ENCODE data around the gene AADAT.

The AADAT gene

GRCh38 chr4:170026253-170027021 lies 63.3 kb downstream of the AADAT start, which contains the start of gene MFAP3L:
MFAP3L (minus strand) TSS chr4:170026395; CDS start chr4:170005877, 20,518 bp downstream.
- Histone ChIP-seq H3K9me3 (ENCODE audit: low read length) (no peaks in the 10 kb centered on the region), H3K27me3 (ENCODE audit: control insufficient read depth in 1 of 2, insufficient read depth in 2 of 2, low read length in 2 of 2) (no peaks in the 10 kb centered on the region), H3K9ac (ENCODE audit: low read length) (peak within 1 kb of the TSS; percentile 82), H3K27ac (ENCODE audit: low read depth, low read length) (peak within 1 kb of the TSS; percentile 92), H3K4me3 (ENCODE audit: low read depth in 1 of 2, low read length in 2 of 2) (peak within 1 kb of the TSS; percentile 88 to 95), H3K36me3 (ENCODE audit: insufficient read depth, low read length) (no peaks in the 10 kb centered on the region), H3K4me1 (ENCODE audit: insufficient read depth, low read length) (no peaks in the 10 kb centered on the region)

DNA sequence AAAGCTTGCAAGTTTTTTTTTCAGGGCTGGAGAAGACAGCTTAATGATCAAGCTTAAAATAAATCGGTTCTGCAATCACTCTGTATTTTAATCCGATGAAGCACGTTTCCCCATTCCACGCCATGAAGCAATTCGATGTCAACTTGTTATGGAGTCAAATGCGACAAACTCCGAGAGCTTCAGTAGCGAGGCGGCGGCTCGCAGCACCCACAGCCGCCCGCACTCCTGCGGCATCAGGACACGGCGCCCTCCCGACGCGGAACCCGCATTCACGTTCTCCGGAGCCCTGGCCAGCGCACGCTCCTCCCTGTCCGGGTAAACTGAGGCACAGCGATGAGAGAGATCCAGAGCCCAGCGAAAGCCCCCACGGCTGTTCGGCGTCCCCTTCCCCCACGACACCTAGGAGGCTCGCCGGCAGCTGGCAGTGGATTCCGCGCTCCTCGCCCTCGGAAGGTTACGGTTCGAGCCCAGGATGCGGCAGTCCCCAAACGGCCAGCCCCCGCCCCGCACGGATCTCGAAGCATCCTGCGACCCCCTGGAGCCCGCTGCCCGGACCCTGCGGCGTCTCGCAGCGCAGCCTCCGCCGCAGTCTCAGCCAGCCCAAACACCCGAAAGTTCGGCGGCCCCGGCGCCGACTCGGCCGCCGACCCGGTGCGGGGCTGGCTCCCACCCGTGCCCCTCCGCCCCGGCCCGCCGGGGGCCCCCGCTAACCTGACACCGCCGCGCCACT lies 64.1 kb downstream of the AADAT start:
- Histone ChIP-seq H3K27ac (ENCODE audit: low read depth, low read length) (peak overlapping the region; percentile 8), H3K9ac (ENCODE audit: low read length) (no peak overlapping the region), H3K4me3 (ENCODE audit: low read depth in 1 of 2, low read length in 2 of 2) (peak overlapping the region; percentile 52 to 65)

DNA sequence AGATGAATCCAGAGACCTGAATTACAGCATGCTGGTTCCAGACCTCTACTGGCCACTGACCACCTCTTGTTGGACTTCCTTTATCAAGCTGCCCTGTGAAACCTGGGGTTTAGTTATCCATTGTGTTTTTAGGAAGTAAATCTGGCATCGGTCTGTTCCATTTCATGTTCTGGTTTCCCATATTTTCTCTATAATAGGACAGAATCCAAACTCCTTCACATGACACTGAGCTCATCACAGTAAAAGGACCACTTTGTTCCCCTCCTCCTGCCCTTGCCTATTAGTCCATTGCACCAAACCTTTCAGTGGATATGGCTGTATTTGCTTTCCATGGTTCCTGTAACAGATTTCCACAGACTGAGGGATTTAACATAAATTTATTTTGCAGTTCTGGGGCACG lies 67.5 kb downstream of the AADAT start:
- no peak overlapping the region for H3K4me3 ChIP-seq (ENCODE audit: low read depth in 1 of 2, low read length in 2 of 2)
- no peak overlapping the region for H3K9ac ChIP-seq (ENCODE audit: low read length)
- no peaks in the 10 kb centered on the region for H3K9me3 ChIP-seq (ENCODE audit: low read length)
- no peaks in the 10 kb centered on the region for H3K4me1 ChIP-seq (ENCODE audit: insufficient read depth, low read length)
- H3K36me3 ChIP-seq (ENCODE audit: insufficient read depth, low read length): no peaks in the 10 kb centered on the region
- no peak overlapping the region for H3K27ac ChIP-seq (ENCODE audit: low read depth, low read length)
- no peaks in the 10 kb centered on the region for H3K27me3 ChIP-seq (ENCODE audit: control insufficient read depth in 1 of 2, insufficient read depth in 2 of 2, low read length in 2 of 2)

More for the DNA sequence above, 64.1 kb downstream of the AADAT start:
- Histone ChIP-seq H3K36me3 (ENCODE audit: insufficient read depth, low read length) (no peaks in the 10 kb centered on the region), H3K27me3 (ENCODE audit: control insufficient read depth in 1 of 2, insufficient read depth in 2 of 2, low read length in 2 of 2) (no peaks in the 10 kb centered on the region), H3K9me3 (ENCODE audit: low read length) (no peaks in the 10 kb centered on the region), H3K4me1 (ENCODE audit: insufficient read depth, low read length) (no peaks in the 10 kb centered on the region)

DNA sequence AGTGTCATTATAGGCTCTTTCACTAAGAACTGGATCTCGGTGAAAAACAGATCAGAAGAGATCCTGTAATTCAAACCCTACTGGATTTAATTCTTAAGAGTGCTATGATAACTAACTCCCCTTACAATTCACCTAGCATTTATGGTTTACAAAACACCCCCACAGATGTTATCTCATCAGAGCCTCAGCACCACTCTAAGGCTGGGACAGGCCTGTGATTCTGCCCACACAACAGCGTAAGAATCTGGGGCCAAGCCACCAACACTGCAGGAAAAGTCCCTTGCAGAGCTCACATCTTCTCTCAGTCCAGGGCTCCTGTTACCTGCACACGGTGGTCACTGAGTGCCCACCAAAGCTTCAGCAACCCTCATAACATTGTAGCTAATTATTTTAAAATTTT lies 72.5 kb downstream of the AADAT start:
- H3K27me3 ChIP-seq (ENCODE audit: control insufficient read depth in 1 of 2, insufficient read depth in 2 of 2, low read length in 2 of 2): no peaks in the 10 kb centered on the region
- H3K4me3 ChIP-seq (ENCODE audit: low read depth in 1 of 2, low read length in 2 of 2): no peak overlapping the region
- H3K36me3 ChIP-seq (ENCODE audit: insufficient read depth, low read length): no peaks in the 10 kb centered on the region
- H3K4me1 ChIP-seq (ENCODE audit: insufficient read depth, low read length): no peaks in the 10 kb centered on the region
- H3K9me3 ChIP-seq (ENCODE audit: low read length): no peaks in the 10 kb centered on the region
- no peak overlapping the region for H3K9ac ChIP-seq (ENCODE audit: low read length)
- no peak overlapping the region for H3K27ac ChIP-seq (ENCODE audit: low read depth, low read length)

- no peaks in the 10 kb centered on the region for H3K36me3 ChIP-seq (ENCODE audit: insufficient read depth, low read length)
- H3K9me3 ChIP-seq (ENCODE audit: low read length): no peaks in the 10 kb centered on the region
- no peak overlapping the region for H3K9ac ChIP-seq (ENCODE audit: low read length)
- no peak overlapping the region for H3K27ac ChIP-seq (ENCODE audit: low read depth, low read length)
- no peak overlapping the region for H3K4me3 ChIP-seq (ENCODE audit: low read depth in 1 of 2, low read length in 2 of 2)
- H3K27me3 ChIP-seq (ENCODE audit: control insufficient read depth in 1 of 2, insufficient read depth in 2 of 2, low read length in 2 of 2): no peaks in the 10 kb centered on the region
- no peaks in the 10 kb centered on the region for H3K4me1 ChIP-seq (ENCODE audit: insufficient read depth, low read length)
Measured at GRCh38 chr4:170015285-170015684, 74.5 kb downstream of the AADAT start.

- H3K9me3 ChIP-seq (ENCODE audit: low read length): no peaks in the 10 kb centered on the region
- no peaks in the 10 kb centered on the region for H3K27me3 ChIP-seq (ENCODE audit: control insufficient read depth in 1 of 2, insufficient read depth in 2 of 2, low read length in 2 of 2)
- H3K36me3 ChIP-seq (ENCODE audit: insufficient read depth, low read length): no peaks in the 10 kb centered on the region
- no peak overlapping the region for H3K9ac ChIP-seq (ENCODE audit: low read length)
- no peak overlapping the region for H3K4me3 ChIP-seq (ENCODE audit: low read depth in 1 of 2, low read length in 2 of 2)
- no peak overlapping the region for H3K27ac ChIP-seq (ENCODE audit: low read depth, low read length)
- H3K4me1 ChIP-seq (ENCODE audit: insufficient read depth, low read length): no peaks in the 10 kb centered on the region
Measured at GRCh38 chr4:170014359-170015011, 75.3 kb downstream of the AADAT start.

DNA sequence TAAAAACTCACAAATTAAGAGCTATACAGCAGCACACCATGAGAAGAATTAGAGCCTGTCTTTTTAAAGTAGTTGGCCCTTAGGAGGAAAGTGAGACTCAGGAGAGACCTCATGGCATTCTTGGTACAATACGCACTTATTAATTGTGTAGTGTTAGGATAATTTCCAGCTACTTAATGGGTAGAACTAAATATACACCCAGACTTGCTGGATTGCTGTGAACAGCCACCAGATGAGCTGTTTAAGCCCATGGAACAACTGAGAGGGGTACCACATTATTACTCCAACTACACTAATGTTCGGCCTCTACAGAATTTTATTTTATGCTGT lies 77.2 kb downstream of the AADAT start:
- no peak overlapping the region for H3K9ac ChIP-seq (ENCODE audit: low read length)
- H3K27me3 ChIP-seq (ENCODE audit: control insufficient read depth in 1 of 2, insufficient read depth in 2 of 2, low read length in 2 of 2): no peaks in the 10 kb centered on the region
- H3K4me3 ChIP-seq (ENCODE audit: low read depth in 1 of 2, low read length in 2 of 2): no peak overlapping the region
- no peak overlapping the region for H3K27ac ChIP-seq (ENCODE audit: low read depth, low read length)
- no peaks in the 10 kb centered on the region for H3K9me3 ChIP-seq (ENCODE audit: low read length)
- H3K36me3 ChIP-seq (ENCODE audit: insufficient read depth, low read length): no peaks in the 10 kb centered on the region
- no peaks in the 10 kb centered on the region for H3K4me1 ChIP-seq (ENCODE audit: insufficient read depth, low read length)

GRCh38 chr4:170011921-170012628 lies 77.7 kb downstream of the AADAT start:
- Histone ChIP-seq H3K27ac (ENCODE audit: low read depth, low read length) (no peak overlapping the region), H3K4me1 (ENCODE audit: insufficient read depth, low read length) (no peaks in the 10 kb centered on the region), H3K9ac (ENCODE audit: low read length) (no peak overlapping the region)

More at GRCh38 chr4:170011921-170012628, 77.7 kb downstream of the AADAT start:
- H3K9me3 ChIP-seq (ENCODE audit: low read length): no peaks in the 10 kb centered on the region
- no peaks in the 10 kb centered on the region for H3K27me3 ChIP-seq (ENCODE audit: control insufficient read depth in 1 of 2, insufficient read depth in 2 of 2, low read length in 2 of 2)
- H3K36me3 ChIP-seq (ENCODE audit: insufficient read depth, low read length): no peaks in the 10 kb centered on the region
- H3K4me3 ChIP-seq (ENCODE audit: low read depth in 1 of 2, low read length in 2 of 2): no peak overlapping the region
